DOHH2 (cell line): ENCODE measurements around the gene SLC25A25.

Experiments used
- H3F3A ChIP-seq: fragments of 200-600 bp; sonication (generic), shearing (Covaris generic); 2 replicates; pipeline ENCODE4 v1.6.0; 2016; ENCODE audit warnings: antibody characterized with exemption, mild to moderate bottlenecking; ENCODE audit not compliant: control insufficient read depth, insufficient read depth
- H3K27ac ChIP-seq: fragments of 200-600 bp; sonication (generic); 2 replicates; pipeline ENCODE4 v1.5.1; 2014; ENCODE audit warnings: low read depth, mild to moderate bottlenecking, low read length, moderate library complexity
- H3K27me3 ChIP-seq: fragments of 200-600 bp; sonication (generic); 2 replicates; pipeline ENCODE4 v1.6.1; 2014; ENCODE audit warnings: mild to moderate bottlenecking, low read length, mixed read lengths; ENCODE audit not compliant: control insufficient read depth
- H3K36me3 ChIP-seq: fragments of 200-600 bp; sonication (generic); 2 replicates; pipeline ENCODE4 v1.6.1; 2014; ENCODE audit warnings: mild to moderate bottlenecking, low read length, moderate library complexity, mixed read lengths; ENCODE audit not compliant: control insufficient read depth
- H3K4me1 ChIP-seq: fragments of 200-600 bp; sonication (generic); 2 replicates; pipeline ENCODE4 v1.6.1; 2014; ENCODE audit warnings: mild to moderate bottlenecking, low read length, mixed read lengths; ENCODE audit not compliant: control insufficient read depth
- H3K4me2 ChIP-seq: fragments of 200-600 bp; sonication (generic); 2 replicates; pipeline ENCODE4 v1.6.0; 2014; ENCODE audit warnings: mild to moderate bottlenecking, low read length, moderate library complexity
- H3K4me3 ChIP-seq: fragments of 200-600 bp; sonication (generic); 2 replicates; pipeline ENCODE4 v1.5.1; 2014; ENCODE audit warnings: mild to moderate bottlenecking, low read length, mixed read lengths
- H3K79me2 ChIP-seq: fragments of 200-600 bp; sonication (generic); 2 replicates; pipeline ENCODE4 v1.6.1; 2014; ENCODE audit warnings: mild to moderate bottlenecking, low read length, mixed read lengths; ENCODE audit not compliant: control insufficient read depth
- H3K9me2 ChIP-seq: fragments of 200-600 bp; sonication (generic); replicated peaks from 2 replicates; pipeline ENCODE4 v1.6.1; 2014; ENCODE audit warnings: mild to moderate bottlenecking, low read length, mixed read lengths; ENCODE audit not compliant: control insufficient read depth
- H3K9me3 ChIP-seq: fragments of 200-600 bp; sonication (generic); 2 replicates; pipeline ENCODE4 v1.6.1; 2014; ENCODE audit warnings: antibody characterized with exemption, low read length, mixed read lengths; ENCODE audit not compliant: control insufficient read depth, insufficient read depth
- H4K20me1 ChIP-seq: fragments of 200-600 bp; sonication (generic); 2 replicates; pipeline ENCODE4 v1.6.0; 2014; ENCODE audit warnings: low read depth, mild to moderate bottlenecking, antibody characterized with exemption, low read length, moderate library complexity; ENCODE audit not compliant: control insufficient read depth, insufficient read depth
- EZH2phosphoT487 ChIP-seq: fragments of 200-600 bp; sonication (generic); IDR thresholded peaks from 2 replicates; pipeline ENCODE4 v1.6.1; 2017; ENCODE audit warnings: borderline replicate concordance, mild to moderate bottlenecking, antibody characterized with exemption, low read length, moderate library complexity, mixed read lengths
- TF ChIP-seq, protein P1 (sequence below): fragments of 200-600 bp; sonication (generic); IDR thresholded peaks from one replicate; pipeline ENCODE4 v1.5.1; 2014; ENCODE audit warnings: antibody characterized with exemption, mild to moderate bottlenecking, low read depth, low read length; ENCODE audit not compliant: poor library complexity, severe bottlenecking

Gene SLC25A25

DNA sequence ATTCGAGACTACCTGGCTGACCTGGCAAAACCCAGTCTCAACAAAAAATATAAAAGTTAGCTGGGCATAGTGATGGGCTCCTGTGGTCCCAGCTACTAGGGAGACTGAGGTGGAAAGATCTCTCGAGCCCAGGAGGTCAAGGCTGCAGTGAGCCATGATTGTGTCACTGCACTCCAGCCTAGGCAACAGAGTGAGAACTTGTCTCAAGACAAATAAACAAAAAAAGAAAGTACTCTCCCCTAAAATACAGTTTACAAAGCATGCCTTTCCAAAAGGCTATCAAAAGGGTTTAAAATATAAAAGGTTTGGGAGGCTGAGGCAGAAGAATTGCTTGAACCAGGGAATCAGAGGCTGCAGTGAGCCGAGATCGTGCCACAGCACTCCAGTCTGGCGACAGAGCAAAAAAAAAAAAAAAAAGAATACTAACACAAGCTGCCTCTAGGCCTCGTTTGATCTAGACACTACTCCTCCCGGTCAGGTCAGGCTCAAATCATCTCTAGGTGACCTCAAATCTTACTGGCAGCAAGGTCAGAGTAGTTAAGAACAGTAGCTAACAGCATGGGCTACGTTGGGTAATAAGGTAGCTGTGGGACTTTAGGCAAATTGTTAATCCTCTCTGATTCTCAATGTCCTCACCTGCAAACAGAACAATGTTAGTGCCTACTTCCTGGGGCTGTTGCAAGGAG is 10.2 kb upstream of the SLC25A25 start:
- Histone ChIP-seq H3K9me3 (no peaks in the 10 kb centered on the region), H3K4me2 (no peak overlapping the region), H3K36me3 (peaks cover 10% of the 10 kb centered on the region), H4K20me1 (no peaks in the 10 kb centered on the region), H3K4me1 (peaks cover 11% of the 10 kb centered on the region), H3K27ac (no peak overlapping the region), H3K9me2 (no peaks in the 10 kb centered on the region), H3K79me2 (no peaks in the 10 kb centered on the region), H3K27me3 (no peaks in the 10 kb centered on the region; the same call in 1 of the 2 replicates), H3K4me3 (no peak overlapping the region), H3F3A (no peaks in the 10 kb centered on the region)
- TF ChIP-seq, protein P1, sequence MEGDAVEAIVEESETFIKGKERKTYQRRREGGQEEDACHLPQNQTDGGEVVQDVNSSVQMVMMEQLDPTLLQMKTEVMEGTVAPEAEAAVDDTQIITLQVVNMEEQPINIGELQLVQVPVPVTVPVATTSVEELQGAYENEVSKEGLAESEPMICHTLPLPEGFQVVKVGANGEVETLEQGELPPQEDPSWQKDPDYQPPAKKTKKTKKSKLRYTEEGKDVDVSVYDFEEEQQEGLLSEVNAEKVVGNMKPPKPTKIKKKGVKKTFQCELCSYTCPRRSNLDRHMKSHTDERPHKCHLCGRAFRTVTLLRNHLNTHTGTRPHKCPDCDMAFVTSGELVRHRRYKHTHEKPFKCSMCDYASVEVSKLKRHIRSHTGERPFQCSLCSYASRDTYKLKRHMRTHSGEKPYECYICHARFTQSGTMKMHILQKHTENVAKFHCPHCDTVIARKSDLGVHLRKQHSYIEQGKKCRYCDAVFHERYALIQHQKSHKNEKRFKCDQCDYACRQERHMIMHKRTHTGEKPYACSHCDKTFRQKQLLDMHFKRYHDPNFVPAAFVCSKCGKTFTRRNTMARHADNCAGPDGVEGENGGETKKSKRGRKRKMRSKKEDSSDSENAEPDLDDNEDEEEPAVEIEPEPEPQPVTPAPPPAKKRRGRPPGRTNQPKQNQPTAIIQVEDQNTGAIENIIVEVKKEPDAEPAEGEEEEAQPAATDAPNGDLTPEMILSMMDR: no peak
- TF ChIP-seq EZH2phosphoT487: no peak

DNA sequence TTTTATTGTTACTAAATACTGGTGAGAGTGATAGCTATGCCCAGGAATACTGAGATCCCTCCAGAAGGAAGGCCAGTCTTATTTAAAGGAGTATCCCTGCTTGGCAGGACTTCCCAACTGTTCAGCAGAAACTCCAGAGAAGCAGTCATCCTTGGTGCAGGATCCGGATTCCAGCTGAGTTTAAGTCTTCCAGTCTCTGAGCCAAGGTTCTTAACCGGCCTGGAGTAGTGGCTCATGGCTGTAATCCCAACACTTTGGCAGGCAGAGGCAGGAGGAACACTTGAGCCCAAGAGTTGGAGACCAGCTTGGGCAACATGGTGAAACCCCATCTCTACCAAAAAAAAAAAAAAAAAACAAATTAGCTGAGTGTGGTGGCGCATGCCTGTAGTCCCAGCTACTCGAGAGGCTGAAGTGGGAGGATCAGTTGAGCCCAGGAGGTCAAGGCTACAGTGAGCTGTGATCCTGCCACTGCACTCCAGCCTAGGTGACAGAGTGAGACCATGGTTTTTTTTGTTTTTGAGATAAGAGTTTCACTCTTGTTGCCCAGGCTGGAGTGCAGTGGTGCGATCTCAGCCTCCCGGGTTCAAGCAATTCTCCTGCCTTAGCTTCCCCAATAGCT is 8.6 kb upstream of the SLC25A25 start:
- peaks cover 18% of the 10 kb centered on the region for H3K36me3 ChIP-seq
- no peaks in the 10 kb centered on the region for H4K20me1 ChIP-seq
- H3K9me3 ChIP-seq: no peaks in the 10 kb centered on the region
- no peaks in the 10 kb centered on the region for H3K9me2 ChIP-seq
- H3K4me2 ChIP-seq: no peak overlapping the region
- no peaks in the 10 kb centered on the region for H3K79me2 ChIP-seq
- no peak overlapping the region for H3K27ac ChIP-seq
- peaks cover 11% of the 10 kb centered on the region for H3K4me1 ChIP-seq
- TF ChIP-seq, protein P1: no peak
- no peaks in the 10 kb centered on the region; the same call in 1 of the 2 replicates for H3K27me3 ChIP-seq
- no peaks in the 10 kb centered on the region for H3F3A ChIP-seq
- no peak overlapping the region for H3K4me3 ChIP-seq

DNA sequence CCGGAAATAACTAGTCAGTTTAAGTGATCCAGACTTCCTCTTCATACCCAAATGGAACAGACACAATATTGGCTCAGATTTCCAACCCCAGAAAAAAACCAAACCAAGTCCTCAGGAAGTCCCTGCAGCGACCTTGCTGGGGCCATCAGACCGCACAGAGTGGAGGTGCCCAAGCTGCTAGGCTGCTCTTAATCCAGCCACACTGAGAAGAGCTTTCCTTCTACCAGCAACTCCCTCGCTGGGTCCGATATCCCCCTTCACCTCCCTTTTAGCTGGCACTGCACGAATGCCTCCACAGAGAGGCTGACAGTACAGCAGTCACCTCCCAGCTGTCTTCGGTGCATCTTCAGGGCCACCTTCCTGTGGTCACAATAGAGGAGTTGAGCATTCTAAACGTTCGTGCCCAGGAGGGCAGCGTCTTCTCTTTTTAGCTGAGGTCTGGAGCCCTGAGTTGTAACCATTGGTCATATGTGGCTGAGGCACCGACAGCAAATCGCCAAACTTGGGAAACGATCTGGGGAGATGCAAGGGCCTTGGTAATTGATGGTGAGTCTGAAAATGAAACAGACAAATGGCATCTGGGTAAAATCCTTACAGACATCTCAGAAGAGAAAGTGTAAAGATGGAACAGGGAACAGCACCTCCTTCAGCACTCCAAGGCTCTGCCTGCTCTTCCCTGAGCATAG is 6.6 kb upstream of the SLC25A25 start:
- no peak overlapping the region for H3K27ac ChIP-seq
- no peak overlapping the region for H3K4me3 ChIP-seq
- H3F3A ChIP-seq: no peaks in the 10 kb centered on the region
- peaks cover 19% of the 10 kb centered on the region for H3K4me1 ChIP-seq
- no peaks in the 10 kb centered on the region for H3K9me2 ChIP-seq
- H3K36me3 ChIP-seq: peaks cover 18% of the 10 kb centered on the region
- no peaks in the 10 kb centered on the region for H3K27me3 ChIP-seq
- TF ChIP-seq, protein P1: no peak
- TF ChIP-seq EZH2phosphoT487: no peak
- H3K4me2 ChIP-seq: no peak overlapping the region
- peaks cover 13% of the 10 kb centered on the region for H3K79me2 ChIP-seq
- H4K20me1 ChIP-seq: no peaks in the 10 kb centered on the region
- no peaks in the 10 kb centered on the region for H3K9me3 ChIP-seq
